Right ventricle myocardium inferior (tissue), 1 donor: Measurements from ENCODE around the gene PTGIS. TPM values are rescaled to one million over a fixed set of nuclear protein-coding genes. Genes with fewer than 3 reads are reported as not detected.
A peak's percentile ranks its signal among the peaks of the same experiment; 100 is the strongest.
"Not testable (repeated sequence)": the region's sequence is repeated elsewhere in the genome, so short reads cannot be mapped to it uniquely, and the experiment has no call there.

Experiments
- ATAC-seq: fragments of 200-7000 bp; cut with Tn5 transposase; one replicate; pipeline ENCODE4 v1.9.1; 2020; ENCODE audit warnings: mild to moderate bottlenecking, moderate library complexity
- DNase-seq: peaks from one replicate; pipeline ENCODE4 v3.0.0; 2021; ENCODE audit errors: missing footprints
- intact Hi-C: fragments of 100-400 bp; cut with DNase I; formaldehyde crosslinking; loops from one replicate; pipeline ENCODE4 v1.11.0; 2022
- total RNA-seq: library from RNA; stranded (reverse); fragmentation: NEBNext Ultra II Directional; extraction: Animal tissue kit (Norgen Biotek cat#: 25700); gene quantifications from one replicate; pipeline ENCODE4 v1.2.1, GENCODE V29; 2021
- donor health status: DM: no; HTN: yes; CAD: no; lungs with severe emphysema.

PTGIS gene
- total RNA-seq, 1 donor from 2014 or later, result 24.2 TPM

DNA sequence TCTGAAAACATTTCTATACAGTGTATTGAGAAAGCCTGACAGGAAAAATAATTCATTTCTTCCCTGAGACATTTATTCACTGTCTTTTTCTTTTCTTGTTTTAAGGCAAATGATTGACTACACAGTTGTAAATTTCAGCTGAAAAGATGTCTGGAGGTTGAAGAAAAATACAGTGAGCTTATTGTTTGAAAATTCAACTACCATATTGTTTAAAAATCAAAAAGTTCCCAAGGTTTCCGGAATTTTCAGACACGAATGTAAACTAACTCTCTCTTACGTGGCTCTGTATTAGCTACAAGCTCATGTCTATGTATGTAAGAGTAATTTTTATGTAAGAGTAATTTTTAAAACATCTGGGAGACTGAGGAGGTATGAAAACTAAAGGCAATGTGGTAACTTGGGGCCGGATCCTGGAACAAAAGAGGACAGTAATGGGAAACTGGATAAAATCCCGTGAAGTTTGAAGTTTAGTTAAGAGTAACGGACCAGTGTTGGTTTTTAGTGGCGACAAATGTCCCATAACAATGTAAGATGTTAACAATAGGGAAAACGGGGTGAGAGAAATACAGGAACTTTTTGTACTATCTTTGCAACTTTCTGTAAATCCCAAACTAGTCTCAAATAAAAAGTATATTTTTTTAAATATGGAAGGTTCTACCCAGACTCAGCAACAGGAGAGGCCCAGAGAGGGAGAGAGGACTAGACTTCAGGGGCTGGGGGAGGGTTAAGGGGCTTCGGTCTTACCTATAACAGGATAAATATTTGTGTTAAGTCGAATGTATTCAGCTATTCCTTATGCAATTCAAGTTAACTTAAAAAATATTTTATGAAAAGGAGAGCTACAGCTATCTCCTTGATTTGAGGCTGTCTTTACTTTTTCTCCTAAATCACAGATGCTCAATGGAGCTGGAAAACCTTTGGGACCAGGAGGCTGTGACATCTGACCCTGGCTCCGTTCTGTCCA is 1.3 kb downstream of the PTGIS start:
- intact Hi-C loops, result no loop called here
- ATAC-seq (no peak), DNase-seq (no peak)

DNA sequence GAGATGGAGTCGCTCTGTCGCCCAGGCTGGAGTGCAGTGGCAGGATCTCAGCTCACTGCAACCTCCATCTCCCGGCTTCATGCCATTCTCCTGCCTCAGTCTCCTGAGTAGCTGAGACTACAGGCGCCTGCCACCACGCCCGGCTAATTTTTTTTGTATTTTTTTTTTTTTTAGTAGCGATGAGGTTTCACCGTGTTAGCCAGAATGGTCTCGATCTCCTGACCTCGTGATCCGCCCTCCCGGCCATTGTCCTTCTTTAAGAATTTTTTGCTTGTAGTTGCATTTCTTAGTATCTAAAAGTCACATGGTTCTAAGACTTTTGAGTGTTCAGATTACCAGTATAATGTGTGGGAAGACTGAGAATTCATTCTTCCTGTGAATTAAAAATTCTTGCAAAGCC is 2.9 kb downstream of the PTGIS start:
- DNase-seq, ATAC-seq, intact Hi-C loops: not testable (repeated sequence)

DNA sequence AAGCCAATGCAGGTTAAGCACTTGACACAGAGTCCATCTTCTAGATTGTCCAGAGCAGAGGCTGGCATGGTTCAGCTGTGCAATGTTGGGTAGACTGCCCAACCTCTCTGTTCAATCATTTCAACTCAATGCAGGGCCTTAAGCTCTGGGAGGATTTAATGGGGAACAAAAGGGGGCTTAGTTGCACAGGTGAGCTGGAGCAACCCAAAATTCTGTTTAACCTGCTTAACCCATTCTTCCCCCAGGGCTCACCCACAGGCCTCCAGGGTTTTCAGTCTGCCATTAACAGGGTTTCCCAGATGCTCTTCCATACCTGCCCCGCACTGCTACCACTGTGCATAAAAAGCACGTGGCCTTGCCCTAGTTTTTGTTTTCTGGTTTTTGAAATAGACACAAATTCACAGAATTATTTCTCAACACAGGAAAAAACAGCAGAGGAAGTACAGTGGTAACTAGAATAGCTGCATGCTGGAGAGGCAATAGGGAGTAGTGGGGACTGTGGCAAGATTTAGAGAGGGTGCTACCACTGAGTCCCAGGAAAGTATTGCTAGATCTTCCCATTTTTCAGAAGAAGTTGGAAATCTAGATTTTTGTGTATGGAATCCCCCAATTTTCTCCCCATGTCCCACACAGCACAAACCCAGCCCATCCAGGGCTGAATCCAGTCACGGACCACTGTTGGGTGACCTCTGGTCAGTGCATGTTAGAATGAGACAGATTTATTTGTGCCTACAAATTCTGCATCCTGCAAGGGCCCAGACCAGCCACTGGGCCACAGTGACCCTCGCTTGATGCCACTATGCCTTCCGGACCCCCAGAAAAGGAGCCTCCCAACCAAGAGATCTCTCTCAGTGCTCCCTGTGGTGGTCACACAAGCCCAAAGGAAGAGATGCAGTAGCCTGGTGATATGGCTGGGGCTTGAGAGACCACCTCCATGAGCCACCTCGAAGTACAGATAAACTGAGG is 4.6 kb downstream of the PTGIS start:
- intact Hi-C loops, result no loop called here
- ATAC-seq (no peak), DNase-seq (no peak)

DNA sequence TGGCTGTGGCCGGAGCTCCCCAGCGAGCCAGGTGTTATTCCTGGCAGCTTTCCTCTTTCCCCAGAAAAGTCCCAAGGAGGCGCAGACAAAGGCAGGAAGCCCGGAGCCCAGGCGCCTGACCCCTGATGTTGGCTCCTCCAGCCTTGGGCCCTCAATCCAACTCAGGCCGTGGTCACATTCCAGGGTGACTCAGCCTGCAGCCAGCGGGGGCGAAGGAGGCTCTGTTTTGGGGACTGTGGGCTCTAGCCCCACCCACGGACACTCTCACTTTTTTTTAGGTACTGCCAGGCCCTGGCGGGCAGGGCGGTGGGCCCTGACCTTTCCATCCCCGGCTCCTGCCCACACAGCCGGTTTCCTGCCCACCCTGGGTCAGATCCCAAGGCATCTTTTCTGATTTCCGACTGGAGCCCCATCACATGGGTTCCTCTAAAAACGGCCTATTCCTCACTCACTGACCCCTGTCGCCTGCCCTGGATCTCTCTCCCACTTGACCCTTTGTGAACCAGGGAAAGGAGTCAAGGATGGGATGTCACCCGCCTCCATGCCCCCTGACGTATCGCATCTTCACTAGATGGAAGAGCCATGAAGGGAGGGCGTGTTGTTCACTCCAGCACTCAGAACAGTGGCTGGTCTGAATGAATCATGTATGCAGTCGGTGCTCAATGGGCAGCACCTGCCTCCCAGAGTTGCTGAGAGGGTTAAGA is 5.5 kb downstream of the PTGIS start:
- intact Hi-C loops, result no loop called here
- ATAC-seq, result peak; percentile 83
- peak; percentile 89 for DNase-seq

DNA sequence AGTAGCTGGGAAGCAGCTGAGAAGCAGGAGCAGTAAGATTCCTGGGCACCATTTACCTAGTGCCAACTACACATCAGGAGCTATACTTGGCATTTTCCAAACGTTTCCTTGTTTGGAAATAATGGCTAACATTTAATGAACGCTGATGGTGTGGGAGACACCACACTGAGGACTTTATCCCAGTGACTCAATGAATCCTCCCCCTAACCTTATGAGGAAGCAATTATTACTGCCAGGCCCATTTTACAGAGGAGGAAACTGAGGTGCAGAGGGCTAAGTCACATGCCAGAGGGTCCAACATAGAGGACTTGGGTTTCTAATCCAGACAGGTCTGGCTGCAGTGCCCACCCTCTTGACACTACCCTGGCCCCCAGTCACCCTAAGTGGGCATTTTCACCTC is 6.1 kb downstream of the PTGIS start:
- ATAC-seq (no peak), DNase-seq (no peak)
- intact Hi-C loops, result no loop called here

DNA sequence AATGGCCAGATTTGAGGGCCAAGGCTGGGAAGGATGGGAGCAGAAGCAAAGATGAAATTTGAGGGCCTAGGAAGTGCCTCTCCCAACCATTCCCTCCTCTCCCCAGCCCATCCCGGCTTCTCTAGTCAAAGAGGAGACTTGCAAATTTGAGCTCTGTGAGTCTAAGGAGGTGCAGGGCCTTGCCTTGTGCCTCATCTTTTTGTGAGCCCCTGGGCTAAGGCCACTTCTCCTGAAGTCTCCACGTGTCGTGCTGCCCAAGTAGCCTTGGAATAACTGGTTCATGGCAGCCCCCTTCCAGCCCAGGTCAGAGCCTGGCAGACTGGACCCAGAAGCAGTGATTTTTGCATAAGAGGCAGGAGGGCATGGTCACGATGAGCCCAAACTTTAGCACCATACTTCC is 6.7 kb downstream of the PTGIS start:
- intact Hi-C loops, result no loop called here
- no peak for ATAC-seq

DNA sequence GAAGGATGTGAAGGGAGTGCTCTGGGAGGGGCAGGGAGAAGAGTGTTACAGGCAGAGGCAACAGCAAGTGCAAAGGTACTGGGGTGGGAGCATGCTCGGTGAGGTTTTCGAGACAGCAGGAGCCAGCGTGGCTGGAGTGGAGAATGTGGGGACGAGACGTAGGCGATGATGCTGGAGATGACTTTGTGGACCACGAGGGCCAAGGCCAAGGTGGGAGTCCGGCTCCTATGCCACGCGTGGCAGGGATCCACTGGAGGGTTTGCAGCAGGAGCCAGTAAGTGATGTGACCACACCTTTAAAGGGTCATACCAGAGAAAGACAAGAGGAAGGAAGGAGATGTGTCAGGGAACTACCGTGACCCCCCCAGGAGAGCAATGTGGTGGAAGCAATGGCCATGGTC is 7.3 kb downstream of the PTGIS start:
- ATAC-seq (no peak), DNase-seq (no peak)
- intact Hi-C loops, result no loop called here

More for the DNA sequence above, 6.7 kb downstream of the PTGIS start:
- DNase-seq, result no peak

DNA sequence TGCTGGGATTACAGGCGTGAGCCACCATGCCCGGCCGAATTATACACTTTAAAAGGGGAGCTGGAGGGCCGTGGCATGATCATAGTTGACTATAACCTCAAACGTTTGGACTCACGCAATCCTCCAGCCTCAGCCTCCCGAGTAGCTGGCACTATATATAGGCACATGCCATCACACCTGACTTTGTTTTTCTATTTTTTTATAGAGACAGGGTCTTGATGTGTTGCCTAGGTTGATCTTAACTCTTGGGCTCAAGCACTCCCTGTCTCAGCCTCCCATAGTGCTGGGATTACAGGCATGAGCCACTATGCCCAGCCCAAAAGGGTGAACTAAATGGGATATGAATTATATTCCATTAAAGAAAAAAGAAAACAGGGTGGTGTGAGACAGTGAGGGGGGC is 7.8 kb downstream of the PTGIS start:
- intact Hi-C loops, result no loop called here
- DNase-seq (no peak), ATAC-seq (no peak)

DNA sequence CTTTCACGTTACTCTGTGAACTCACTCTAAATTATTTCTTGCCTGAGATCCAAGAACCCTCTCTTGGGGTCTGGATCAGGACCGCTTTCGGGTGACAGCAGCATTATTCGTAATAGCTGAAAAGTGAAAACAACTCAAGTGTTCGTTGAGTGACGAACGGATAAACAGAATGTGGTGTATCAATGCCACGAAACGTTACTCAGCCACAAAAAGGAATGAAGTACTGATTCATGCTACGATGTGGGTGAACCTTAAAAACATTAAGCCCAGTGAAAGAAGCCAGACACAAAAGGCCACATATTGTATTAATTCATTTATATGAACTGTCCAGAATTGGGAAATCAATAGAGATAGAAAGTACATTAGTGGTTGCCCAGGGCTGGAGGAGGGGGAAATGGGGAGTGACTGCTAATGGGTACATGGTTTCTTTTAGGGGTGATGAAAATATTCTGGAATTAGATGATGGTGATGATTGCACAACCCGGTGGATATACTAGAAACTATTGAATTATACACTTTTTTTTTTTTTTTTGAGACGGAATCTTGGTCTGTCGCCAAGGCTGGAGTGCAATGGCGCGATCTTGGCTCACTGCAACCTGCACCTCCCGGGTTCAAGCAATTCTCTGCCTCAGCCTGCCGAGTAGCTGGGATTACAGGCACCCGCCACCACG is 8.4 kb downstream of the PTGIS start:
- no peak for DNase-seq
- peak; percentile 62 for ATAC-seq
- intact Hi-C loops, result no loop called here

DNA sequence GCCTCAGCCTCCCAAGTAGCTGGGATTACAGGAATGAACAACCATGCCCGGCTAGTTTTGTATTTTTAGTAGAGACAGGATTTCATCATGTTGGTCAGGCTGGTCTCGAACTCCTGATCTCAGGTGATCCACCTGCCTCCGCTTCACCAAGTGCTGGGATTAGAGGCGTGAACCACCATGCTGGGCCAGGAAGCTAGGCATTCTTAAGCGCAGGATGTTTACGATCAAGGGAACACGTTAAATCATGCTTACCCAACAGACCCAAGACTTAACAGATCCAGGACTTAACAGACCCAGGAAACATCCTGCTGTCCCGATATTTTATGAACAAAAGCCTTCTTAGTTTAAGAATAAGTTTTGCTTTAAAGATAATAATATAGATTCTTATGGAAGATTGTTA is 9.1 kb downstream of the PTGIS start:
- no peak for DNase-seq
- no peak for ATAC-seq
- intact Hi-C loops, result no loop called here

DNA sequence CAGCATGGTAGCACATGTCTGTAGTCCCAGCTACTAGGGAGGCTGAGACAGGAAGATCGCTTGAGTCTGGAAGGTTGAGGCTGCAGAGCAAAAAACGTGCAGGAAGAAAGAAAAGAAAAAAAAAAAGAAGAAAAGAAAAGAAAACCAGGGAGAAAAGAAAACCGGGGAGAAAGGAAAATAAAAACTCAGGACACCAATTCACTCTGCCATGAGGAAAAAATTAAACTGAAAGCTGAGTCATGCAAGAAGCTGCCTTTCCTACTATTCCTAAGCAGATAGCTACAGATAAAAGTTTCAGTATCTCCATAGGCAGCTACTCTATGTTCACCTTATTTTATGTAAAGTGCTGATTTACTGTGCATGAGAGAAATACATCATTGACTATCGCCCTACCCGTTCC is 10.5 kb downstream of the PTGIS start:
- ATAC-seq (no peak), DNase-seq (no peak)
- intact Hi-C loops, result no loop called here

DNA sequence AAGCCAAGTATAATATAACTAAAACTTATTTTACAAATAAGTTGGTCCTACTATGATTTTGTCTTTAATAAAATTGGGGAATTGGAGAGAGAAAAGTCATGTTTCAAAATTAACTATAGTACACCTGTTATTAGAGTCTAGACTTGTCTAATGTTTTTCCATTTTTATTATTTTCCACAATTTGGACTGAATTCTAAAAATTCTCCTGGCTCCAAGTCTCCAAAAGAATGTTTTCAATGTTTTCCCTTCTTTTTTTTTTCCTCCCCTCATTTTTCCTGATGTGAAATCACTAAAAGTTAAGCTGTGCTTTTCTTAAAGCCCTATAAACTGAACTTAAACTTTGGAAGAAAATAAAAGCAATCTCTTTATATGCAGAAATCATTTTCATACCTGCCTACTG is 11.3 kb downstream of the PTGIS start:
- no peak for ATAC-seq
- intact Hi-C loops, result no loop called here
- no peak for DNase-seq

DNA sequence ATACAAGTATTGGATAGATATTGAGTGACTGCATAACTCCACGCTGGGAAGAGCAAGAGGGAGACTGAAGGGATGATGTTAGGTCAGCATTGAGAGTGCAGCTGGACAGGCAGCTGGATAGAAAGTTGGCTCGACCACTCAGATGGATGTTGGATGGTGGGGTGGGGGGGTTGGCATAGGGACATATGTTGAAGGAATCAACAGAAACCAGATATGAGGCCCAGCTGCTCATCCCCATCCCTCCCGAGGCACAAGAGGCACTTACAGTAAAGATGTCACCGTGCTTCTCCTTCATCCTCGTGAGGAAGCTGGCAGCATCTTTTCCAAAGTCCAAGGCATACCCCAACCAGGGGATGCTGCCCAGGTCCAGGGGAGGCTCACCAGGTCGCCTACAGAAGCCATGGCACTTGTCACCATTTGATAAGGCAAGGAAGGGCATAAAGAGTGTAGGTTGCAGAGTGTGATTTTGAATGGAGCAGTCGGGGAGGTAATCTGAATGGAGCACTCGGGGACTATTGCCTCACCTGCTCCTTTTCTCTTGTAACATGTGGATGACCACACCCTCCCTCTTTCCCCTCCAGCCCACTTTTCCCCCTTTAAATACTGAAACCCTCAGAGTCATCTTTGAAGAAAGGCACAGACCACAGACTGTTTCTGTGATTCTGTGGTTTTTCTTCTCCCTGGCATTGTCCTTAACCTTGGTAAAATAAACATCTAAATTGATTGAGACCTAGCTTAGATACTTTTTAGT is 18.0 kb downstream of the PTGIS start:
- DNase-seq (no peak), ATAC-seq (no peak)
- intact Hi-C loops, result loop anchor here (10.0 kb wide), 1 partner anchor 305 kb away; no protein-coding TSS in a partner anchor

DNA sequence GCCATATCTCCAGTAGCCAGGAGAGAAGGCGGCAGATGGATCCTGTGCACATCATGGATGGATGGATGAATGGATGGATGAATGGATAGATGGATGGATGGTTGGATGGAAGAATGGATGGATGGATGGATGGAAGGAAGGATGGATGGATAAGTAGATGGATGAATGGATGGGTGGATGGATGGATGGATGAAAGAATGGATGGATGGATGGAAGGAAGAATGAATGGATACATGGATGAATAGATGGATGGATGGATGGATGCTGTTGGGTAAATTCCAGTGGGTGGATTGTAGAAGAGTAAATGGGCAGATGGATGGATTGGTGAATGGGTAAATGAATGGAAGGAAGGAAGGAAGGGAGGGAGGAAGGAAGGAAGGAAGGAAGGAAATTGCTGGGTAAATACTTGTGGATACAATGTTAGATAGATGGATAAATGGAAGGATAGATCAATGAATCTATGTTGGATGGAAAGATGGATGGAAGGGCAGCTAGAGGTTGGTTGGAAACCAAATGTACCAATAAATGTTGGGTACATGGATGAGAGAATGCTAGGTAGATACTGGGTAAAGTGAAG is 19.5 kb downstream of the PTGIS start:
- intact Hi-C loops, result loop anchor here (10.0 kb wide), 1 partner anchor 306 kb away; no protein-coding TSS in a partner anchor
- ATAC-seq, result no peak
- no peak for DNase-seq

DNA sequence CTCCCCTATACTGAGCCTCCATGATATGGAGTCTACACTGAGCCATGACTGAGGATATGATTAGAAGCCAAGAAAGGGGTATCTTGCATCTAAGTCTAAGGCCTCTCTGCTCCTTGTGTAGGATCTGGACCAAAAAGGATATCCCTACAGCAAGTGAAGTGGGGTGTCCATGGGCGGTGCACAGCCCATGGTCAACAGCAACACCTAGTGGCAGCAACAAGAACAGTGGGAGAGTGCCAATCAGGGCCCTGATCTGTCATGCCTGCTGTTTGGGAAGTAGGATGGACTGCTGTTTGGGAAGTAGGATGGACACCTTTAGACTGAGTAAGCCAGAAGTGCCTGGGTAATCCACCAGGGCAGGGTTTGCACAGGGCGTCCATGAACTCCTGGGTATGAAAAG is 22.4 kb downstream of the PTGIS start:
- ATAC-seq (no peak), DNase-seq (no peak)
- intact Hi-C loops, result loop anchor here (10.0 kb wide), 1 partner anchor 309 kb away; no protein-coding TSS in a partner anchor

DNA sequence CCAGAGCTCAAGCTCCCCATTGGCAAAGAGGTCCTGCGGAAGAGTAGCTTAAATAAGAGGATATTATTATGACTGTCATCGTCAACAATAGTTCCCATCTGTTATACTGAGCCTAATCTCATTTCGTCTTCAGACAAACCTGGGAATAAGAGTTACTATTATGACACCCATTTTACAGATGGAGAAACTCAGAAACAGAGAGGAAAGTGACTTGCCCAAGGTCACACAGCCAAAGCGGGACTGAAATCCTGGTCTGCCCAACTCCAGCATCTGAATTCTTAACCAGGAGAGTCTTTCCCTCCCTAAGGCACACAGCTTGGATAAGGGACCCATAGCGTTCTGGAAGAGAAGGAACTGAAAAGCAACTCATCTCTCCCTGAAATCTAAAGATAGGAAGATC is 23.4 kb downstream of the PTGIS start:
- intact Hi-C loops, result loop anchor here (10.0 kb wide), 1 partner anchor 310 kb away; no protein-coding TSS in a partner anchor
- DNase-seq (no peak), ATAC-seq (no peak)

DNA sequence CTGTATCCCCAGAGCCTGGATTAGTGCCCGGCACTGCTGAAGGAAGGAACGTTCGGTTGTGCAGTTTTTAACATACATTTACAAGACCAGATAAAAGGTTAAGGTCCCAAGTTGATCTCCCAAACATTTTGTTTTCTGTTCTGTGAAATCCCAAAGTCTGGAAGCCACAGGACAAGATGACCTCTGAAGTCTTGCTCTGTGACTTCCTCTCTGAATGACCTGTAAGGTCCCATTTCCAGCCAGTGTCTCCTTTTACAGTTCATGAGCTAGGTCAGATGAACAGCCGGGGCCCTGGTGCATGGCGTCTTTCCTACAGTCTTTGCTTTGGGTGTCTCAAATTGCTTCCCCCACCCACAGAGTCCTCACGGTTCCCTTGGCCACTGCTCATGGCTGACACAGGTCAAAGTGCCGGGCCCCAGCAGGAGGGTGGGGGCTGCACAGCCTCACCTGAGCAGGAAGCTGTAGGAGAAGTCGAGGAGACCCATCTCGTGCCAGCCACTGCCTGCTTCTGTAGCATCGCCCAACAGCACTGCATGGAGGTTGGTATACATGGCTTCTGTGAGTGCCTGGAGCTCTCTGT is 24.0 kb downstream of the PTGIS start:
- DNase-seq (no peak), ATAC-seq (no peak)
- intact Hi-C loops, result loop anchor here (10.0 kb wide), 1 partner anchor 311 kb away; no protein-coding TSS in a partner anchor
